Liver (tissue), 3 donors: Measurements from ENCODE around the gene NXPE4.

ENCODE experiments used
- ATF3 ChIP-seq: IDR thresholded peaks from 2 replicates; pipeline ENCODE4 v1.6.1; 2016; ENCODE audit warnings: antibody characterized with exemption
- CTCF ChIP-seq: fragments of 150-350 bp; IDR thresholded peaks from 2 replicates; pipeline ENCODE4 v1.5.1; 2017; ENCODE audit warnings: improper control_type of control experiment, low read depth, low read length; ENCODE audit not compliant: missing input control
- GABPA ChIP-seq, 2 donors: IDR thresholded peaks in 1 of 2; conservative IDR thresholded peaks in 1 of 2; 2 replicates each; pipeline ENCODE4 v1.6.1; 2016; ENCODE audit warnings: antibody characterized with exemption in 2 of 2, mild to moderate bottlenecking in 1 of 2, moderate library complexity in 1 of 2
- MAX ChIP-seq: IDR thresholded peaks from 2 replicates; pipeline ENCODE4 v1.6.1; 2016; ENCODE audit warnings: antibody characterized with exemption
- RAD21 ChIP-seq, 2 donors: IDR thresholded peaks; 2 replicates each; pipeline ENCODE4 v1.6.1; 2016; ENCODE audit warnings: antibody characterized with exemption in 2 of 2, mild to moderate bottlenecking in 2 of 2
- REST ChIP-seq: IDR thresholded peaks from 2 replicates; pipeline ENCODE4 v1.6.1; 2016; ENCODE audit warnings: antibody characterized with exemption, mild to moderate bottlenecking
- RXRA ChIP-seq, 2 donors: IDR thresholded peaks; 2 replicates each; pipeline ENCODE4 v1.6.1; 2017 to 2018; ENCODE audit warnings: antibody characterized with exemption in 2 of 2, mild to moderate bottlenecking in 1 of 2
- SP1 ChIP-seq: IDR thresholded peaks from 2 replicates; pipeline ENCODE4 v1.6.1; 2018; ENCODE audit warnings: antibody characterized with exemption, mild to moderate bottlenecking
- TAF1 ChIP-seq: conservative IDR thresholded peaks from 2 replicates; pipeline ENCODE4 v1.6.1; 2016; ENCODE audit warnings: antibody characterized with exemption, mild to moderate bottlenecking
- YY1 ChIP-seq: IDR thresholded peaks from 2 replicates; pipeline ENCODE4 v1.6.1; 2016; ENCODE audit warnings: antibody characterized with exemption, mild to moderate bottlenecking
- ZBTB33 ChIP-seq: IDR thresholded peaks from 2 replicates; pipeline ENCODE4 v1.6.1; 2016; ENCODE audit warnings: antibody characterized with exemption
- donor health status: healthy.
- donor health status: healthy.

- TF ChIP-seq CTCF (no peak), TAF1 (no peak), GABPA (IDR thresholded peaks at IDR 0.05 in 1 of 2, conservative IDR thresholded peaks at IDR 0.05 in 1 of 2) (no peak), REST (no peak), RXRA (IDR thresholded peaks at IDR 0.05) (no peak), RAD21 (IDR thresholded peaks at IDR 0.05) (no peak), ATF3 (no peak), SP1 (no peak), YY1 (no peak), MAX (no peak), ZBTB33 (no peak)
These were observed 9.3 kb upstream of the NXPE4 start for GRCh38 chr11:114604886-114605285.
